RKO (cell line): ENCODE measurements around the gene ADGRL3.
"Not testable (repeated sequence)": the region's sequence is repeated elsewhere in the genome, so short reads cannot be mapped to it uniquely, and the experiment has no call there.

Experiments used
- DNase-seq: peaks from one replicate; pipeline ENCODE4 v3.0.0-alpha.2; 2016; ENCODE audit warnings: low spot score

The ADGRL3 gene

DNA sequence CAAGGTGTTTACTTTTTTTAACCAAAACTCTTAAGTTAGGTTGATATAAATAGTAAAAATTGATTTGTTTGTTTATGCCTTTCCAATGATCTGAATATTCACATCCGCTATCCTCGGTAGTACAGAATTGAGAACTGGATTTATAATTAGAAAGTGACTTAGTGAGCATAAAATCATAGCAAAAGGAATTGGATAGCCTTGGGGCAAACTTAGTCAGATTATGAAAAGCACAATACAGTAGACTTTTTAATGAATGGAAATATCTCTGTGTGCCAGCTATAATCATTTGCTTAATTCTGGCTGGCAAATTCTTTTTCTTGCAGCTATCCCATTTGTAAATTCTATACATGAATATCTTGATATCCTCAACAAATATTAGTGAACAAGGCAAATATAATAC, 713.5 kb downstream of the ADGRL3 start:
- no peak for DNase-seq

GRCh38 chr4:61915501-61915900, 715.4 kb downstream of the ADGRL3 start:
- no peak for DNase-seq

- no peak for DNase-seq
Observed at GRCh38 chr4:61918507-61918906, 718.4 kb downstream of the ADGRL3 start.

DNA sequence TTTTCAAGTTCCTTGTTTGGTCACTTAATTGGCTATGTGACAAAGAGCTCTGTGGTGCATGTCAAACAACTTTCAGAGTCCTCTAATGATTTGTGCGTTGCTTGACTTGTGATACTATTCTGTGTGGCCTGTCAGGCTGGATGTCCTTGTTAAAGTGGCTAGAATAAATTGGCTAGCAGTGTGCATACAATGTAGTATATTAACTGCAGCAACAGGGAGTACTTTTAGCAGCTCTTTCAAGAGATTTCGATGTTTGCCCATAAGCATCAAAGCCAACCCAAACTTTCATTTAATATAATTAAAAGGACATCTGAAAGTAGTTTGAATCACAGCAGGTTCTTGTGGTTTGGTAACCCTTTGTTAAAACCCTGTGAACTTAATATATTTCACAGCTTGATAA, 718.9 kb downstream of the ADGRL3 start:
- DNase-seq: no peak

GRCh38 chr4:61919561-61919960, 719.4 kb downstream of the ADGRL3 start:
- no peak for DNase-seq

DNA sequence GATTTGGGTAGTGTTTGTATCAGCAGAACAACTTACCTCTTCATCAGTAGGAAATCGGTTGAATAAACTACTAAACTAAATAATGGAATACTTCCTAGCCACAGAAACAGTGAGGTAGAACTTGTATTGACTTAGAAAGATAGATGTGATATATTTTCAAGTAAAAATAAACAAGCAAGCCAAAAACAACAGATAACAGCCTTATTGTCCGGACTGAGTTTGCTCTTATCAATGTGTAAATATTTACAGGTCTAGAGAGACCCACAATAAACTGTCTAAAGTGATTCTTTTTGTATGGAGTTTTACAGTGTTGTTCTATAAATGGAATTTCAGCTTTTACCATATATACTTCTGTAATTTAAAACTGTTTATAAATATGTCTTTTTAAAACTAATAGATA, 721.8 kb downstream of the ADGRL3 start:
- DNase-seq: no peak

DNA sequence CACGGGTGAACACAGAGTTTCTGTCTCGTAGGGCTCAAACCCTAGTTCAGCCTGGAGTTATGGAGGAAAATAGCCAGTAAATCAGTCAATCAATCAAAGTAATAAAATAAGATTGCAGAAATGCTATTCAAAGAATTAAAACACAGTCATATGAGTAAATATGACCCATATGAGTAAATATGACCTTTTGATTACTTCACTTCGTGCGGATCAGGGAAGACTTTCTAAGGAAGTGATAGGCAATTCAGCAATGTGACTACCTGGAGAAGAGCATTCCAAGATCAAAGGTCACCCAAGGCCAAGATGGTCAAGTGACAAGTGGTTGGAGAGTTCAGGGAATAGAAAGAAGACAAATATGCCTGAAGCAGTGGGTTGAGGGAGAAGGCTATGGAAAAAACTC, 722.6 kb downstream of the ADGRL3 start:
- no peak for DNase-seq

GRCh38 chr4:61923179-61923578, 723.1 kb downstream of the ADGRL3 start:
- DNase-seq: no peak

DNA sequence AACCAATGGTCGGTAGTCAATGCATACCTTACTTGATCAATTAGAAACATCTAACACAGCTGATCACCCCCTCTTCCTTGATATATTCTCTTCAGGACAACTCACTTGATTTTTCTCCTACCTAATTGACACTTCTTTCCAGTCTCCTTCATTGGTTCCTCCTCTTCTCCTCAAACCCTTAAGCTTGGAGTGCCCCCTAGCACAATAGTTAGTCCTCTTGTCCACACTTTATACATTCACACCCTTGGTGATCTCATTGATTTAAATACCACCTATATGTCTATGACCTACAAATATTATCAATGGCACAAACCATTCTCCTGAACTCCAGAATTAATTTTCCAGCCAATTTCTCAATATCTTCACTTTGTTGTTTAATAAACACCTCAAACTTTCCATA, 724.0 kb downstream of the ADGRL3 start:
- no peak for DNase-seq

- no peak for DNase-seq
Observed at GRCh38 chr4:61933527-61933926, 733.4 kb downstream of the ADGRL3 start.

GRCh38 chr4:61934198-61934597, 734.1 kb downstream of the ADGRL3 start:
- no peak for DNase-seq

DNA sequence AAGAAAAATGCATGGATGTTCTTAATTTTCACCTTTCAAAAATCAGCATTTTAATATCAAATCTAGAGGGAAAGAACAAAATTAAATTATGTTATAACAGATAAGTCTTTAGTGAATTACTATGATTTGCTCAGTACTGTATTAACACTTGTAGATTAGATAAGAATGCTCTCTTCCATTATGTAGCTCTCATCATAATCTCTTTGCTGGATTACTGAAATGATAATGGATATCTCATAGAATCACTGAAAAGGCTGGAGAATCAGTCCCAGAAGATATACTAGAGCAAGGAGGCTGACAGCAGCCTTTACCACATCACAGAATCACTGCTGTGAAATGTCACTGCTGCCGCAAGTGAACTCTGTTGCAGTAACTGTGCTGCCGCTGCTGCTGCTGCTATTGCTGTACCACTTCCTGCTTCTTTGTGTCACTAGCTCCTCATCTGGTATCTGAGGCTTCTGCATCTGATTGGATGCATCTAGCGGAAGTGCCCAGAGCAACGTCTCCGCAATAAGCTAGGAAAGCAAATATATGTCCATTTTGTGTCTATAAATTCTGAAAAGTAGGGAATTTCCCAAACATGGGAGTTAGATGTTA, 738.2 kb downstream of the ADGRL3 start:
- DNase-seq: peak; percentile 2

DNA sequence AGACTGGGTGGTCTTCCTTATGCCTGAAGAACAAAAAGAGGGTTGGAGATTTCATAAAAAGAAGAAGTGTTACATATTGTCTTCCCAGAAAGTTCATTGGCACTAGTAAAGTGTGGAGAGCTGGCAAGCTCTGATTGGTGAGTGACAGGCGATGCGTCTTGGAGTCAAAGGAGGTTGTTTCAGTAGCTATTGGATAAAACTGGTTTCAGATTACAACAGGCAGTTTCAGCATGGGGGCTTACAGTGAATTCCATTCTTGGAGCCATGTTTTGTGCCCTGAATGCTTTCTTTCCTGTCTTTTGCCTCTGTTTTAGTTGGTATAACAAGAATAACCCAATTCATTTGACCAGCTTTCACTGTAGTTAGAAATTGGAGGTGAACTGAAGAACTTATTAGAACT, 750.5 kb downstream of the ADGRL3 start:
- DNase-seq: no peak

GRCh38 chr4:61953386-61953785, 753.3 kb downstream of the ADGRL3 start:
- DNase-seq: no peak

- no peak for DNase-seq
Observed at GRCh38 chr4:61958591-61958990, 758.5 kb downstream of the ADGRL3 start.

DNA sequence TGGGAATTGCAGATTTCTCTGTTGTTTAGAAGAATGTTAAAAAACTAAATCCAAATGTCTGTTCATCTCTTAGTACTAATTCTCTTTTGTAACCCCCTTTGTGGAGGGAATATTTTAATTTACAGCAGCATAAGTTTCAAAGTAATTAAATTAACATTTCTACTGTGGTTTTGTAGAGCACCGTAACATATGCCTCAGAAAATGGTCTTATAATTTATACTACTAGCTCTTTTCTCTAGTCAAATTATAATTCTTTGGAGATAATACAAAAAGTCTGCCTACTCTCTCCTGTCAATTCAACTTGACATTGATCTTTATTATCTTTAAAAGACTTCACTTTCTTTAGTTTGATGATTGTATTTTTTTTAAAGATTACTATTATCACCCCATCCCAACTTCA, 759.0 kb downstream of the ADGRL3 start:
- DNase-seq: no peak

DNA sequence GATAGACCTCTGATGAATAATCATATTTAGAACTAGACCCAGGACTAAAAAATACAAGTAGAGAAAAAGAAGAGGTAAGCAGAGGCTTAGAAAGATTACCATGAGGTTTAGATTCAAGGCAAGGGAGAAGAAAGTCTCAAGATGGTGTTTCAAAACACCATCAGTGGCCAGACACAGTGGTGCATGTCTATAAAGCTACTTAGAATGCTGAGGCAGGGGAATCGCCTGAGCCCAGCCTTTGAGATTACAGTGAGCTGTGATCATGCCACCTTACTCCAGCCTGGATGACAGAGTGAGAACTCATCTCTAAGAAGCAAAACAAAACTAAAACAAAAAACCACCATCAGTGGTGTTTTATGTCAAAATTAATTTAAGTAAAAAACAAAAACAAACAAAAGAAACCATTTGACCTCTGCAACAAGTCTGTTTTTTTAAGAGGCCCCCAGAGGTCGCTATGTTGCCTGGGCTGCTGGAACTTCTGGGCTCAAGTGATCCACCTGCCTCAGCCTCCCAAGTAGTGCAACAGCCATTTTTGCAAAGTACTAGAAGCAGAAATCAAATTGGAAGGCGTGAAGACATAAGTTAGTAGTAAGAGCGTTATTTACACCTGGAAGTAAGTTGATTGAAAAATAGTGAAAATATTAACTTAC, 784.3 kb downstream of the ADGRL3 start:
- DNase-seq: no peak

GRCh38 chr4:61985426-61985825, 785.3 kb downstream of the ADGRL3 start:
- no peak for DNase-seq

- not testable (repeated sequence) for DNase-seq
Observed at GRCh38 chr4:61986929-61987328, 786.8 kb downstream of the ADGRL3 start.

- no peak for DNase-seq
Observed at GRCh38 chr4:61992351-61992750, 792.2 kb downstream of the ADGRL3 start.

- peak; percentile 6 for DNase-seq
Observed at GRCh38 chr4:61994036-61994435, 793.9 kb downstream of the ADGRL3 start.

GRCh38 chr4:61995717-61996340, 795.7 kb downstream of the ADGRL3 start:
- no peak for DNase-seq

- no peak for DNase-seq
Observed at GRCh38 chr4:61996943-61997342, 796.8 kb downstream of the ADGRL3 start.

GRCh38 chr4:61997831-61998230, 797.7 kb downstream of the ADGRL3 start:
- no peak for DNase-seq
